PC-3 (cell line): ENCODE measurements around the gene BRI3.

Experiments
- CTCF ChIP-seq: fragments of 300-600 bp; sonication (generic); conservative IDR thresholded peaks from 2 replicates; pipeline ENCODE4 v1.5.1; 2017; ENCODE audit warnings: antibody characterized with exemption, low read depth, mild to moderate bottlenecking, low read length
- EZH2 ChIP-seq: fragments of 300-600 bp; sonication (generic); IDR thresholded peaks from one replicate; pipeline ENCODE4 v1.6.1; 2017; ENCODE audit warnings: antibody characterized with exemption, mild to moderate bottlenecking, low read length; ENCODE audit not compliant: unreplicated experiment
- EZH2phosphoT487 ChIP-seq: fragments of 300-600 bp; sonication (generic); IDR thresholded peaks from 2 replicates; pipeline ENCODE4 v1.6.1; 2018; ENCODE audit warnings: mild to moderate bottlenecking, antibody characterized with exemption, low read length, borderline replicate concordance

GRCh38 chr7:98242342-98242741 is 39.1 kb upstream of the BRI3 start:
- TF ChIP-seq EZH2 = no peak
- TF ChIP-seq CTCF = no peak
- no peak for TF ChIP-seq EZH2phosphoT487
